Right lobe of liver (tissue), 6 donors: ENCODE data around the gene EPHA3. TPM values are rescaled to one million over a fixed set of nuclear protein-coding genes. Genes with fewer than 3 reads are reported as not detected.
A peak's percentile ranks its signal among the peaks of the same experiment; 100 is the strongest.

ENCODE experiments used
- ATAC-seq, 4 donors: fragments of 200-7000 bp; cut with Tn5 transposase; one replicate each; pipeline ENCODE4 v1.9.1; 2020; ENCODE audit warnings: mild to moderate bottlenecking in 4 of 4, moderate library complexity in 4 of 4
- DNase-seq, 3 donors: peaks; one replicate each; pipeline ENCODE4 v3.0.0-alpha.2; 2020
- H3K27ac ChIP-seq, 3 donors: fragments of 200-600 bp; one replicate each; pipeline ENCODE4 v1.8.0; 2022
- H3K27me3 ChIP-seq, 2 donors: fragments of 200-600 bp; one replicate each; pipeline ENCODE4 v1.8.0; 2022
- H3K36me3 ChIP-seq, 4 donors: fragments of 200-600 bp; sonication (generic) in 1 of 4; one replicate each; pipeline versions ENCODE4 v1.5.1 to v1.8.0; 2017 to 2022; ENCODE audit warnings: control low read depth in 1 of 4
- H3K4me1 ChIP-seq, 4 donors: fragments of 200-600 bp; sonication (generic) in 1 of 4; one replicate each; pipeline versions ENCODE4 v1.5.1 to v1.8.0; 2017 to 2022; ENCODE audit warnings: control low read depth in 1 of 4
- H3K4me3 ChIP-seq, 3 donors: fragments of 200-600 bp; one replicate each; pipeline ENCODE4 v1.8.0; 2022
- H3K9me3 ChIP-seq, 4 donors: fragments of 200-600 bp; sonication (generic) in 1 of 4; one replicate each; pipeline versions ENCODE4 v1.5.1 to v1.8.0; 2017 to 2022; ENCODE audit warnings: control low read depth in 1 of 4
- CTCF ChIP-seq, 4 donors: fragments of 200-600 bp in 3 of 4; fragments of 450-650 bp in 1 of 4; IDR thresholded peaks; one replicate each; pipeline versions ENCODE4 v1.5.1 to v1.8.0; 2016 to 2022; ENCODE audit warnings: antibody characterized with exemption in 4 of 4, mild to moderate bottlenecking in 2 of 4
- POLR2A ChIP-seq: fragments of 450-650 bp; IDR thresholded peaks from one replicate; pipeline ENCODE4 v1.6.1; 2017; ENCODE audit warnings: antibody characterized with exemption, mild to moderate bottlenecking
- WGBS: methylation state at CpG from one replicate; pipeline ENCODE4 v1.1.6; 2018; ENCODE audit warnings: low coverage, low lambda C conversion rate; ENCODE audit not compliant: insufficient coverage; ENCODE audit errors: missing lambda C conversion rate; 5-methylcytosine and 5-hydroxymethylcytosine counted together
- intact Hi-C, 2 donors: fragments of 100-400 bp; cut with DNase I; formaldehyde crosslinking; loops; one replicate each; pipeline versions ENCODE4 v1.11.2 to v1.14.1; 2022
- total RNA-seq, 6 experiments: library from RNA; depleted of rRNA in 2 of 6; stranded (reverse); fragments of >200 nt in 2 of 6; fragmentation: NEBNext Ultra II Directional in 3 of 6; extraction: Animal tissue kit (Norgen Biotek cat#: 25700) in 3 of 6; gene quantifications; one replicate each; pipeline versions ENCODE4 v1.1.0 to v1.2.4, GENCODE V29; 2016 to 2023
- donor health status: DM: no; HTN: yes; CAD: no.
- donor health status: DM: no; HTN: no; CAD: no.
- donor health status: DM: no; HTN: no; CAD: no.
- donor health status: DM: no; HTN: yes; CAD: no.
- donor health status: DM: no; HTN: yes; CAD: no.

Gene EPHA3
- total RNA-seq, 6 experiments from 2014 or later, result 0.95 to 2.9 (median 1.5) TPM

GRCh38 chr3:89105503-89105902 lies 1.9 kb upstream of the EPHA3 start:
- Histone ChIP-seq H3K36me3 (no peaks in the 10 kb centered on the region), H3K27ac (no peak overlapping the region), H3K4me3 (no peak overlapping the region), H3K27me3 (peaks cover 0 to 5% of the 10 kb centered on the region in 2 donors), H3K4me1 (peaks cover 0 to 7% (median 0%) of the 10 kb centered on the region in 4 donors), H3K9me3 (no peaks in the 10 kb centered on the region)
- 40% methylated on average over 1 of the region's 1 CpG for WGBS
- intact Hi-C loops, result no loop called here
- TF ChIP-seq CTCF (IDR thresholded peaks at IDR 0.05) (no peak), POLR2A (no peak)
- ATAC-seq (no peak), DNase-seq (no peak)

GRCh38 chr3:89108291-89108550 lies 800 bp downstream of the EPHA3 start:
- peak overlapping the region; percentile 6 to 30 (median 25) for H3K4me3 ChIP-seq
- H3K27ac ChIP-seq, result no peak overlapping the region
- TF ChIP-seq CTCF (IDR thresholded peaks at IDR 0.05), result no peak
- no peak for TF ChIP-seq POLR2A
- intact Hi-C loops, result no loop called here
- no peaks in the 10 kb centered on the region for H3K9me3 ChIP-seq
- H3K4me1 ChIP-seq, result peaks cover 0 to 7% (median 0%) of the 10 kb centered on the region in 4 donors
- peaks cover 0 to 21% of the 10 kb centered on the region in 2 donors for H3K27me3 ChIP-seq
- H3K36me3 ChIP-seq, result no peaks in the 10 kb centered on the region
- WGBS, result 11% methylated on average over 5 of the region's 5 CpGs
- no peak for DNase-seq
- ATAC-seq, result no peak

GRCh38 chr3:89113344-89113743 lies 5.9 kb downstream of the EPHA3 start:
- intact Hi-C loops, result no loop called here

GRCh38 chr3:89113893-89114840 lies 6.7 kb downstream of the EPHA3 start:
- Histone ChIP-seq H3K27me3 (peaks cover 0 to 16% of the 10 kb centered on the region in 2 donors), H3K4me3 (peak overlapping the region; percentile 4 to 33 (median 6)), H3K36me3 (no peaks in the 10 kb centered on the region), H3K27ac (no peak overlapping the region), H3K4me1 (no peaks in the 10 kb centered on the region), H3K9me3 (no peaks in the 10 kb centered on the region)
- intact Hi-C loops, result no loop called here
- TF ChIP-seq CTCF (IDR thresholded peaks at IDR 0.05) (peak in 3 of 4 donors; percentile 50 to 65 (median 55)), POLR2A (no peak)
- DNase-seq (peak; percentile 56 to 64 (median 57)), ATAC-seq (peak; percentile 80 to 98 (median 92))
- WGBS, result 8% methylated on average over 7 of the region's 42 CpGs

More at GRCh38 chr3:89113344-89113743, 5.9 kb downstream of the EPHA3 start:
- H3K9me3 ChIP-seq, result no peaks in the 10 kb centered on the region
- 34% methylated on average over 4 of the region's 4 CpGs for WGBS
- no peak overlapping the region for H3K4me3 ChIP-seq
- no peak overlapping the region for H3K27ac ChIP-seq
- no peaks in the 10 kb centered on the region for H3K4me1 ChIP-seq
- no peak for TF ChIP-seq CTCF (IDR thresholded peaks at IDR 0.05)
- no peak for TF ChIP-seq POLR2A
- no peak for DNase-seq
- no peaks in the 10 kb centered on the region for H3K36me3 ChIP-seq
- H3K27me3 ChIP-seq, result peaks cover 0 to 16% of the 10 kb centered on the region in 2 donors
- ATAC-seq, result no peak
